K562 (cell line): ENCODE data around the gene TSPAN32. TPM values are rescaled to one million over a fixed set of nuclear protein-coding genes. Genes with fewer than 3 reads are reported as not detected.

Experiments used
- ATAC-seq: fragments of 200-7000 bp; cut with Tn5 transposase; 3 replicates; pipeline ENCODE4 v1.9.1; 2020; ENCODE audit warnings: moderate library complexity
- BruUV-seq: library from RNA; stranded (reverse); fragments of 400-500 nt; replicated peaks from 2 replicates; lab custom pipeline; 2021; lab: Mats Ljungman, UMichigan
- CTCF ChIA-PET: fragments of 300-600 bp; formaldehyde crosslinking; extraction: SDS; loops from one replicate; lab custom pipeline; 2021; ENCODE audit warnings: low intra/inter-chr PET ratio; lab: Yijun Ruan, JAX
- POLR2A ChIA-PET: fragments of 300-600, 350-650 bp; sonication (Branson Sonifier 250); formaldehyde crosslinking; extraction: SDS; loops from one replicate; lab custom pipeline; 2021; ENCODE audit warnings: antibody characterized with exemption, inconsistent platforms; lab: Yijun Ruan, JAX
- DNase-seq, 4 experiments: peaks; one replicate each; pipeline versions ENCODE4 v3.0.0 to v3.0.0-alpha.2; 2011 to 2018; ENCODE audit warnings: low spot score in 3 of 4, mixed read lengths in 3 of 4; ENCODE audit errors: extremely low read depth in 1 of 4
- FAIRE-seq: peaks from 2 replicates; lab custom pipeline; 2011; peaks lifted over from hg19 to GRCh38; lab: Jason Lieb, UNC
- H2AFZ ChIP-seq: 2 replicates; pipeline ENCODE4 v1.6.0; 2011; ENCODE audit warnings: low read depth, low read length, control low read depth, inconsistent platforms
- H3K27ac ChIP-seq: fragments of 200-600 bp; 3 replicates; pipeline ENCODE4 v1.8.0; 2011; ENCODE audit warnings: low read depth, mild to moderate bottlenecking, control low read depth, inconsistent platforms, low read length, moderate library complexity, mixed read lengths; ENCODE audit errors: extremely low read depth
- H3K27me3 ChIP-seq, 2 experiments: fragments of 300-600 bp in 1 of 2; 2 replicates in 1 of 2; 3 replicates in 1 of 2; pipeline versions ENCODE4 v1.6.0 to v1.8.0; 2011; ENCODE audit warnings: inconsistent platforms in 2 of 2, low read length in 2 of 2, mild to moderate bottlenecking in 1 of 2, mixed read lengths in 1 of 2, moderate library complexity in 1 of 2; ENCODE audit not compliant: control insufficient read depth in 2 of 2, insufficient read depth in 2 of 2
- H3K36me3 ChIP-seq: fragments of 300-600 bp; 3 replicates; pipeline ENCODE4 v1.8.0; 2011; ENCODE audit warnings: mild to moderate bottlenecking, low read length, inconsistent platforms; ENCODE audit not compliant: control insufficient read depth, insufficient read depth
- H3K4me1 ChIP-seq, 2 experiments: fragments of 200-600 bp in 1 of 2; replicated peaks in 1 of 2; 2 replicates in 1 of 2; 3 replicates in 1 of 2; pipeline versions ENCODE4 v1.5.1 to v1.8.0; 2011; ENCODE audit warnings: inconsistent platforms in 2 of 2, low read length in 2 of 2, mild to moderate bottlenecking in 1 of 2, mixed read lengths in 1 of 2, moderate library complexity in 1 of 2; ENCODE audit not compliant: control insufficient read depth in 2 of 2, insufficient read depth in 2 of 2
- H3K4me2 ChIP-seq: 2 replicates; pipeline ENCODE4 v1.6.1; 2011; ENCODE audit warnings: low read length, control low read depth, inconsistent platforms, mixed read lengths; ENCODE audit not compliant: insufficient read depth
- H3K4me3 ChIP-seq: fragments of 200-600 bp; sonication (generic), shearing (Covaris generic); 2 replicates; pipeline ENCODE4 v1.5.1; 2016; ENCODE audit warnings: control low read depth, inconsistent platforms
- H3K79me2 ChIP-seq: fragments of 200-600 bp; 3 replicates; pipeline ENCODE4 v1.8.0; 2011; ENCODE audit warnings: low read length, inconsistent platforms; ENCODE audit not compliant: control insufficient read depth, insufficient read depth
- H3K9ac ChIP-seq, 2 experiments: 2 replicates each; pipeline versions ENCODE4 v1.6.0 to v1.6.1; 2011; ENCODE audit warnings: low read depth in 2 of 2, low read length in 2 of 2, control low read depth in 1 of 2, inconsistent platforms in 1 of 2, mild to moderate bottlenecking in 1 of 2, mixed read lengths in 1 of 2; ENCODE audit not compliant: insufficient read depth in 1 of 2
- H3K9me1 ChIP-seq: one replicate; pipeline ENCODE4 v1.6.0; 2011; ENCODE audit warnings: inconsistent platforms, mild to moderate bottlenecking, low read length, moderate library complexity; ENCODE audit not compliant: control insufficient read depth, insufficient read depth
- H3K9me3 ChIP-seq: replicated peaks from 2 replicates; pipeline ENCODE4 v1.5.1; 2011; ENCODE audit warnings: low read depth, low read length, inconsistent platforms; ENCODE audit not compliant: control insufficient read depth, insufficient read depth
- H4K20me1 ChIP-seq: replicated peaks from 2 replicates; pipeline ENCODE4 v1.6.1; 2011; ENCODE audit warnings: low read length, inconsistent platforms, mixed read lengths; ENCODE audit not compliant: control insufficient read depth, insufficient read depth
- ARHGAP35 ChIP-seq: fragments of 450-650 bp; IDR thresholded peaks from 2 replicates; pipeline ENCODE4 v1.6.1; 2018; ENCODE audit not compliant: partially characterized antibody
- CAMTA2 ChIP-seq: fragments of 250-450 bp; sonication (Bioruptor Pico); conservative IDR thresholded peaks from 2 replicates; pipeline ENCODE4 v1.5.1; 2022
- CBX8 ChIP-seq: fragments of 200-600 bp; sonication (generic); IDR thresholded peaks from 2 replicates; pipeline ENCODE4 v1.6.1; 2012; ENCODE audit warnings: borderline replicate concordance, mixed run types, low read depth, mild to moderate bottlenecking, moderate library complexity, mixed read lengths, low read length, control low read depth, inconsistent platforms; ENCODE audit not compliant: poor library complexity, severe bottlenecking; ENCODE audit errors: extremely low read depth
- E2F5 ChIP-seq: sonication (generic); formaldehyde crosslinking; IDR thresholded peaks from 2 replicates; pipeline ENCODE4 v1.8.0; 2022; ENCODE audit warnings: mild to moderate bottlenecking, missing genetic modification reagents
- HBP1 ChIP-seq: fragments of 450-650 bp; formaldehyde crosslinking; IDR thresholded peaks from 2 replicates; pipeline ENCODE4 v1.4.0; 2022; ENCODE audit warnings: missing genetic modification characterization
- HLTF ChIP-seq: fragments of 450-650 bp; IDR thresholded peaks from 2 replicates; pipeline ENCODE4 v1.6.1; 2016
- SAFB ChIP-seq: fragments of 200-400 bp; formaldehyde crosslinking; IDR thresholded peaks from 2 replicates; pipeline ENCODE4 v1.6.1; 2017; ENCODE audit warnings: low read depth, low read length, borderline replicate concordance
- THAP12 ChIP-seq: fragments of 250-450 bp; sonication (Bioruptor Pico); IDR thresholded peaks from 2 replicates; pipeline ENCODE4 v1.9.0; 2021; ENCODE audit warnings: mild to moderate bottlenecking, inconsistent platforms
- XRCC5 ChIP-seq: fragments of 200-400 bp; formaldehyde crosslinking; IDR thresholded peaks from 2 replicates; pipeline ENCODE4 v1.6.1; 2017; ENCODE audit warnings: low read depth, mild to moderate bottlenecking, low read length
- WGBS: fragments of 100-300 bp; shearing (Covaris generic); methylation state at CpG from one replicate; pipeline ENCODE4 v1.1.6; 2016; ENCODE audit warnings: low coverage, mixed read lengths; ENCODE audit not compliant: insufficient coverage; ENCODE audit errors: missing lambda C conversion rate; 5-methylcytosine and 5-hydroxymethylcytosine counted together
- in situ Hi-C: fragments of 300-500 bp; cut with MboI; formaldehyde crosslinking; loops from 4 replicates; pipeline ENCODE4 v1.15.0; 2018; ENCODE audit warnings: inconsistent platforms, mixed read lengths
- intact Hi-C: fragments of 100-400 bp; cut with micrococcal nuclease; formaldehyde crosslinking; loops from 2 replicates; pipeline ENCODE4 v1.14.2; 2022
- polyA plus RNA-seq, 8 experiments: library from polyadenylated mRNA; depleted of rRNA in 4 of 8; stranded (reverse) in 5 of 8; unstranded in 3 of 8; fragments of >200 nt; fragmentation: Nextera tagmentation in 2 of 8; fragmentation: Illumina TruSeq in 1 of 8; extraction: Ambion mirVana in 2 of 8; extraction: Trizol in 1 of 8; gene quantifications; 2 replicates each; pipeline versions ENCODE4 v1.2.1 to v1.2.3, GENCODE V29; 2011 to 2014; ENCODE audit warnings: inconsistent platforms in 1 of 8, missing spikeins in 1 of 8
- total RNA-seq, 7 experiments: library from RNA; depleted of rRNA in 6 of 7; stranded (reverse); fragments of >200 nt in 6 of 7; fragmentation: Illumina TruSeq in 2 of 7; extraction: Trizol in 2 of 7; gene quantifications; 2 replicates each; pipeline versions ENCODE4 v1.2.1 to v1.2.3, GENCODE V29; 2011 to 2021; ENCODE audit warnings: low replicate concordance in 1 of 7
- TF ChIP-seq, protein P1 (sequence below): sonication (generic); formaldehyde crosslinking; IDR thresholded peaks from 2 replicates; pipeline ENCODE4 v1.5.0; 2020; ENCODE audit warnings: missing genetic modification reagents

Gene TSPAN32
- total and polyA plus RNA-seq, 9 of the 15 experiments (the other 6 are each of a cell fraction or from before 2014, with no cell fraction given), result 0.21 to 7.3 (median 2.6) TPM

GRCh38 chr11:2256951-2257700, 44.7 kb upstream of the TSPAN32 start (continued):
- TF ChIP-seq XRCC5 (no peak), SAFB (no peak)
- TF ChIP-seq, protein P1, sequence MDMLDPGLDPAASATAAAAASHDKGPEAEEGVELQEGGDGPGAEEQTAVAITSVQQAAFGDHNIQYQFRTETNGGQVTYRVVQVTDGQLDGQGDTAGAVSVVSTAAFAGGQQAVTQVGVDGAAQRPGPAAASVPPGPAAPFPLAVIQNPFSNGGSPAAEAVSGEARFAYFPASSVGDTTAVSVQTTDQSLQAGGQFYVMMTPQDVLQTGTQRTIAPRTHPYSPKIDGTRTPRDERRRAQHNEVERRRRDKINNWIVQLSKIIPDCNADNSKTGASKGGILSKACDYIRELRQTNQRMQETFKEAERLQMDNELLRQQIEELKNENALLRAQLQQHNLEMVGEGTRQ (CRISPR knock-in tag), result no peak

DNA sequence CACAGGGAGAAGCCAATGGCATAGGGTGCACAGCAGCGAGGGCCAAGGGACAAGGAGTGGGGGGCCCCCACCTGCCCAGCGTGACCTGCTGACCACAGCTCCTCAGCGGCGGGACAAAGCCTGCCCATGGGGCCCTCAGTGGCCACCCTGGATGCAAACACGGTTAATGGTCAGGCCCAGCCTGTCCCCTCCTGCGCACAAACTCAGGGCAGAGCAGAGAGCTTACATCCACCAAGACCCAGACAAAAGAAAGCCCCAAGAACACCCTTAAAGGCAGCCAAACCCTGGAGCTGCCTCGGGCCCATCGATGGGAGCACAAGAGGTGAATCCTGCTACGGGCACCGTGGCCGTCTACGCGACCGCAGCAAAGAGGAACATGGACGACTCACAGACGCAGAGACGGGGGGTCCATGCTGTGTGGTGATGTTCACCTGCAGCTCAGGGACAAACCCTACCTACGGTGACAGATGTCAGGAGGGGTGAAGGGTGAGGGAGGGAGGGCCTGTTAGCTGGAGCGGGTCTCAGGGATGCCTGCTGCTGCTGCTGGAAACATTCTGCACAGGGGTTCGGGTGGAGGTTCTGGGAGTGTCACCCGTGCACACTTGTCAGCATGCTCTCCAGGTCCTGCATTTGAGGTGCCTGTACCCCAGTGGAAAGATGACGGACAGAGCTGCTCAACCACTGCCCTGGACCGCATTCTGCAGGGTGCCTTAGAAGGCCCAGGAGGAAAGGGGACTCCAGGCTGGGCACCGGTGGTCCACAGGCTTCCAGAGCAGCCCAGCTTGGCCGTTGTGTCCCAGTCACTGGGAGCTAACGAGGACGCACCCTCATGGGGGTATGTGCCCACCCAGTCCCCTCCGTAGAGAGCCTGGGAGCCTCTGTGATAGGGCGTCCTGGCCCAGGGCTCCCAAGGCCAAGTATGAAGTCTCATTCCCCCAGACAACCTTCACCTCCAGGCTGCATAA, 43.0 kb upstream of the TSPAN32 start:
- no peaks in the 10 kb centered on the region for H3K9me1 ChIP-seq
- no peaks in the 10 kb centered on the region for H3K79me2 ChIP-seq
- ChIA-PET POLR2A (no interaction called here), CTCF (no interaction called here)
- no peak for FAIRE-seq
- WGBS, result 1% methylated on average over 27 of the region's 29 CpGs
- peaks cover 26 to 69% of the 10 kb centered on the region in 2 experiments for H3K27me3 ChIP-seq
- DNase-seq, result no peak
- TF ChIP-seq THAP12 (CRISPR knock-in tag), result no peak
- no peak for TF ChIP-seq HLTF
- TF ChIP-seq CAMTA2 (CRISPR knock-in tag), result no peak
- TF ChIP-seq ARHGAP35, result no peak
- TF ChIP-seq HBP1 (CRISPR knock-in tag), result no peak
- TF ChIP-seq CBX8, result no peak
- no peak for TF ChIP-seq SAFB
- no peak for TF ChIP-seq E2F5 (CRISPR knock-in tag)
- peaks cover 12% of the 10 kb centered on the region; the same call in 1 of the 2 replicates for H4K20me1 ChIP-seq
- in situ Hi-C loops (no loop called here), intact Hi-C loops (no loop called here)
- peaks cover 0 to 40% of the 10 kb centered on the region in 2 experiments; a peak in 1 of 5 replicates for H3K4me1 ChIP-seq
- H3K9ac ChIP-seq, result no peak overlapping the region
- BruUV-seq, result no TSS peak
- no peak; the same call in 2 of the 3 replicates for ATAC-seq
- H3K4me3 ChIP-seq, result no peak overlapping the region
- H3K9me3 ChIP-seq, result no peaks in the 10 kb centered on the region
- no peak overlapping the region for H3K4me2 ChIP-seq
- no peaks in the 10 kb centered on the region for H3K36me3 ChIP-seq
- no peak overlapping the region for H2AFZ ChIP-seq
- H3K27ac ChIP-seq, result no peak overlapping the region
